OCI-M1 (cell line): ENCODE data around the gene GPR39.

Experiments used
- DNase-seq: peaks from one replicate; lab custom pipeline; 2025; lab: John Stamatoyannopoulos, UW

The GPR39 gene

GRCh38 chr2:132671151-132671835, 254.7 kb downstream of the GPR39 start:
- no peak for DNase-seq

- peak; percentile 3 for DNase-seq
Measured at GRCh38 chr2:132676999-132677398, 260.4 kb downstream of the GPR39 start.

DNA sequence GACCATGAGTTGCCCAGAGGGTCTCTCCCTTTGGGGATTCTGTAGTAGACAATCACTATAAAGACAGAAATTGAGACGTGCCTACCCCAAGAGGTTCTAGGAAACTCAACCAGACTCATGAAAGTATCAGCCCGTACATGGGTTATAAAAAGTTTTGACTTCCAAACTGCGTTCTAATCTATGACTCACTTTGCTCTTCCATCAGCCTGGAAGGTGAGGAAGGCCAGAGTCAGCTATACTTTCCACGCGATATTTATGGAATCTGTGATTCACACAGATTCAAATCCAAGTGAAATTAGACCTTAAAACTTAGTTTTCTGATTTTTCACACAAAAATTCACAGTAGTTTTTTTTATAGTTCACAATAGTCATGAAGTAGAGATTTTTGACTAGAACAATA, 261.1 kb downstream of the GPR39 start:
- DNase-seq: no peak

DNA sequence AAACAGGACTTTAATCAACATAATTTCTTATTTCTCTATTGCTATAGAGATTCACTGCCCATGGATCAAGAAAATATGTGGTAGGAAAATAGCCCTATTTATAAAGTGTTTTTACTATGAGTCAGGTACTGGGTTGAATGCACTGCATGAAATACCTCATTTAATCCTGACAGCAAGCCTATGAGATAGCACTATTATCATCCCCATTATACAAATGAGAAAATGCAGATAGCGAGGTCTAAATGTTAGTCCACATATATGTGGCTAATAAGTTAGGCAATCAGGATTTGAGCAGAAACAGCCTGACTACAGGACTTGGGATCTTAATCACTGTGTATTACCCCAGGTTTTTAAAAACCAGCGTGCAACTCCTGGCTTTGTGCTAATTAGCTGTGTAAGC, 261.9 kb downstream of the GPR39 start:
- DNase-seq: no peak

- DNase-seq: no peak
Measured at GRCh38 chr2:132680544-132680943, 263.9 kb downstream of the GPR39 start.

DNA sequence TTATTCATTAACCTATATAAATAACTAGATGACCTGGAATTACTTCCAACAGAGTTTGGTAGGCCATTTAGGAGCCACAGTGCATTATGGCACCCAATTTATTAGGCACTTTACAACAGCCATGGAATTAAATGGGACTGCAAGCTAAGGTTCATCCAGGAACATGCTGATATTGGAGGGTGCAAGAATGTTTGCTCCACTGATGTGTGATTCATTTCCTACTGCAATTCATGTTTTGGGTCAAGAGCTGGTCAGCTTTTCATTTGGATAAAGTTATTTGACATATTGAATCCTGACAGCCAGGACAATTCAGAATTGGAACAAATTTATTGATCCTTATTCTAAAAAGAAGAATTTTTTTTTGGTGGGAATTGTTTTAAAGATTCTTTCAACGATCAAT, 265.2 kb downstream of the GPR39 start:
- DNase-seq: no peak

- DNase-seq: no peak
Measured at GRCh38 chr2:132690664-132691303, 274.2 kb downstream of the GPR39 start.

DNA sequence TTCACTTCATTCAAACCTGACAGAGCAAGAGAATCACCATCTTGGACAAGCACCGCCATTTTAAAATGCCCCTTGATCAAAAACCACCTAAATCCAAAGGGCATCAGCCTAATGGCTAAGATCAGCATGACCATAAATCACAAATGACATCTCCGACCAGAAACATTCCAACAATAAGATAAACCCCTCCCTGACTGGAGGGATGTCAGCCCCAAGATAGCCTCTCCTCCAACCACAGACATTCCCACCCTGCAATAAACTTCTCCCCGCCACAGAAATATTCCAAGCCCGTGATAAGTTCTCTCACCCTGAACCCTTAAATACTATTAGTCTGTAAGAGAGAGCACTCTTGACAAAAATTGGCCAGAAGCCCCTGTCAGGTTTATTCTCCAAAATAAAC, 275.0 kb downstream of the GPR39 start:
- no peak for DNase-seq

GRCh38 chr2:132692816-132693215, 276.2 kb downstream of the GPR39 start:
- DNase-seq: no peak
